LNCAP (cell line): ENCODE measurements around the gene QRFP.

Experiments
- TF ChIP-seq, protein P1 (sequence below): fragments of 450-650 bp; IDR thresholded peaks from 2 replicates; pipeline ENCODE4 v1.5.1; 2017; ENCODE audit warnings: mild to moderate bottlenecking

Gene QRFP

DNA sequence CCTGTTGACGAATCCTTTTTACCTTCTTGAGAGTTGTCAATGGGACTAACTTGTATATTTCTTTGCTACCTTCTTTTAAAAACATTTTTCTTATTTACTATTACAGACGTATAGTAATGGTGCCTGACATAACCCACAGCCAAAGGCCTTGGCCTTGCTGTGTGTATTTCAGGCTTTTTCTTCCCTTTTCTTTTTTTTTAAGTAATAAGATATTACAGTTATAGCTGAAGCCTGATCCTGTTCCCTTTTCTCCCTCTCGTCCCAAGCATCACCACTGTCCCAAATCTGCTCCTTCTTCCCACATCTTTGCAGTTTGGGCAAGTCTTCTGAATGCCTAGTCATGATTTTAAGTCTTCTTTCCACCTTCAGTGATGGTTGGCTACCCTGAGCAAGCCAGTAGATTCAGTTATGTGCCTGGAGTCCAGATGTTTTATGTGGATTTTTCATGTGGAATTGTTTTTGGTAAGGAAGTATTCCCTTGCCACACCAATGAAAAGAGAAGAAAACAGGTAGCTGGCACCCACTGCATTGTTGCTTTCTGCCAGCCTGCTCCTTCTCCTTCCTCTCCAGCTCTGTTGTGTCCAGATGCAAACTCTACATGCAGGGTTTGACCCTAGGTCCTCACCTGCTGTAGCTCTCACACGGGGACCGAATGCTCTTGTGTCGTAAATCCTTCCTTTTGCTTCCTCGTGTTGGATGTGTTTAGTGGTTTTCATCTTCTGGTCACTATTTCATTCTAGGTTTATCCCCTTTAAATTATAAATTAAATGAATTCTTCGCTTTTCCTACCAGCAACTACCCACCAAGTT lies 35.0 kb downstream of the QRFP start:
- TF ChIP-seq, protein P1, sequence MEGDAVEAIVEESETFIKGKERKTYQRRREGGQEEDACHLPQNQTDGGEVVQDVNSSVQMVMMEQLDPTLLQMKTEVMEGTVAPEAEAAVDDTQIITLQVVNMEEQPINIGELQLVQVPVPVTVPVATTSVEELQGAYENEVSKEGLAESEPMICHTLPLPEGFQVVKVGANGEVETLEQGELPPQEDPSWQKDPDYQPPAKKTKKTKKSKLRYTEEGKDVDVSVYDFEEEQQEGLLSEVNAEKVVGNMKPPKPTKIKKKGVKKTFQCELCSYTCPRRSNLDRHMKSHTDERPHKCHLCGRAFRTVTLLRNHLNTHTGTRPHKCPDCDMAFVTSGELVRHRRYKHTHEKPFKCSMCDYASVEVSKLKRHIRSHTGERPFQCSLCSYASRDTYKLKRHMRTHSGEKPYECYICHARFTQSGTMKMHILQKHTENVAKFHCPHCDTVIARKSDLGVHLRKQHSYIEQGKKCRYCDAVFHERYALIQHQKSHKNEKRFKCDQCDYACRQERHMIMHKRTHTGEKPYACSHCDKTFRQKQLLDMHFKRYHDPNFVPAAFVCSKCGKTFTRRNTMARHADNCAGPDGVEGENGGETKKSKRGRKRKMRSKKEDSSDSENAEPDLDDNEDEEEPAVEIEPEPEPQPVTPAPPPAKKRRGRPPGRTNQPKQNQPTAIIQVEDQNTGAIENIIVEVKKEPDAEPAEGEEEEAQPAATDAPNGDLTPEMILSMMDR = no peak

DNA sequence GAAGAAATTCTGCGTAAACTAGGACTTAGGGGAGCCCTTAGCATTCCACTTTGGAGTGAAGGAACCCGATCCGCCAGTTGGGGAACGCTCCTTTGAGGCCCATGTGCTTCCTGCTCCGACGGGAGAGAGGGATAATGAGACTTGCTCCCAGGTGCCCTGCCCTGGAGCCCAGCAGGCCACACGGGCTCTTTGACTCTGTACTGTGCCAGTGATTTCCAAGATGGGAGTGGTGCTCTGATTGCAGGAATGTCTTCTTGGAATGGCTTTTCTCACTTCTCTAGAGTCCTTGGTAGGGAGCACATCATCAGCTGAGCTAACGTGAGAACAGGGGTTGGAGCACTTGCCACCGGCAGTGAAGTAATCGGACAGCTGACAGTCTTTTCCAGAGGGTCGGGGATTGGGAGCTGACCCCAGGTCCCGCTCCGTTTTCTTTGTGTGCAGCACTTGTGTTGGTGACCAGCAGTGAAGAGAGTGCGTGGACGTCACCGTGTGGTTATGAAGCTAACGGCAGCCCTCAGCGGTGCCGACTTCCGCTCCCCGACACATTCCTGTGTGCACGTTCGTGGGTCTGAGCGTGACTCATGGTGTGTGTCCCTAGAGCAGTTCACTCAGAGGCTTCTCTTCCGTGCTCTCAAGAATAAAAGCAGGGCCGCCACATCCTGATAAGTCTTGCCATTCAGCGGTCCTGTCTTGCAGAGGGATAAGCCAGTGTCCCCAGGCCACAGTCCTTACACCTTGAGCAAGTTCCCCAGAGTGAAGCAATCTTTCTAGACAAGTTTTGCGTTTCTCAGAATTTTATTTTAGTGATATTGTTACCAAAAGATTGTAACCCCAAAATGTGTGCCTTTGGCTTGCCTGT lies 35.9 kb downstream of the QRFP start:
- TF ChIP-seq, protein P1 = no peak

DNA sequence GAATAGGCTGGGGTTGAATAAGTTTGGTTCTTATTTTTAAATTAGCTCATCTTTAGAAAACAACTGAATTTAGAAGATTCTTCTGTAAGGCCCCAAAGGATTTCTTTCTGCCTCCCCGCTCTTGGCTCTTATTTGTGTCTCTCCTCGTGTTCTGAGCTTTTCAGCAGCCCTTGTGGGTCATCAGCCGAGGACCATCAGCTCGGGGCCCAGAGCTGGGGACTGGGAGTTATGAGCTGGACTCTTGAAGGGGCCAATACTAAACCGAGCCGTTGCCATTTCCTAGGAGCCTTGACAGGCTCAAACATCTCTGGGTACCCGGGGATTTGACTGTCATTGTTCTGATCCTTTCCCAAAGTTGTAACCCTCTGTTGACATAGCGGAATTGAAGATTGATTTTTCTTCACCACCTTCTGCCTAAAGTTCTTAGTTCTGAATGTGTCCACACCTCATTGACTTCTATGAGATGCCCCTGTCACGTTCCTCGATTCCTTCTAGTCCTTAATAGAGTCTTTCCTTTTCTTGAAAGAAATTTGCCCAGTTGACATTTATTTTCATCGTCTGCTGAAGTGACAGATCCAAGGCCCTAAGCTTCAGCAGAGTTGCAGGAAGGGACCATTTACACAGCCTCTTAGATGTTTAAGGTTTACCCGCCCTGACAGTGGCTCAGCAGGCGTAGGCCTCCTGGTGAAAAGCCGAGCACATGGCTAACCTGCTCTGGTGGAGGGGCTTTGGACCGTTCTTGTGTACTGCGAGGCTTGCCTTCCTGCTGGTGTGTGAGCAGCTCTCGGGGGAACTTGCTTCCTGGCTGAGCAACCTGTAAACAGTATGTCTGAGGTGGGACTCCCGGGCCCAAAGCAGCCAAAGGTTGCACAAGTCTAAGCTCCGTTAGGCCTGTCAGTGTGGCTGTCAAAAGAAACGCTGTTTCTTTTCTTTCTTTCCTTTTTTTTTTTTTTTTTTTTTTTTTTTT lies 37.6 kb downstream of the QRFP start:
- TF ChIP-seq, protein P1 = no peak

DNA sequence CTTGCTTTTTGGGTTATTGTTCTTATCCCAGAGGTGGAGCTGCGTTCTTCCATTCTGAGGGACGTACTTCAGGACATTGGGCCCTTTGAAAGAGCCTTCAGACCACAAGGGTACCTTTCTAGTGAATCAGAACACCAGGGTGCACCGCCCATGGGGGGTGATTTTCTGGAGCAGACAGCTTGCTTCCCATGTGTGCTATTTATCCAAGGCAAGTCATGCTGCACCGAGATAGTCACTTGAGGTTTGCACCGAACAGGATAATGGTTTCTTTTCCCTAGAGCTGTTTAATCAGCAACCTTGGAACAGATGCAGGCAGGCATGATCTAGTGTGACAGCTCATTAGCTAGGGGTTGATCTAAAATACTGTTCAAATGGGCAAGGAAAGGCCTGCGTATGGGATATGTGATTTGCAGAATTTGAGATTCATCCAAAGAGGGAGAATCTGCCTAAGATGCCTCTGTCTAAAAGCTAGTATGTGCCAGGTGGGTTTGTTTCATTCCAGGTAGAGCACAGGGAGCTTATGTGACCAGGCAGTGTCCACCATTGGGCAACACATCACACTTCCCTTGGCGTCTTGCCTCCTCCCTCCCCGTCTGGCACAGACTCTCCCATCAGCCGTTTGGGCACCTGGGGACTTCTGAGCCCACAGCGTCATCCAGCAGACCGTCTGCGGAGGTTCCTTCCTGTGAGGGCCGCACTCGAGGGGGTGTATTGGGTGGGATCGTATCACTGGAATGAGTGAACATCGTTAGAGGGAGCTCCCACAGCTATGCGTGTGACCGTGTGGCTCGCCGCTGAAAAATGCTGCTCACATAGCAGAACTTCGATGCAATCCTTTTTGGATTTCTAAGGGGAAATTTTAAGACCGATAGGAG lies 38.5 kb downstream of the QRFP start:
- TF ChIP-seq, protein P1 = no peak

DNA sequence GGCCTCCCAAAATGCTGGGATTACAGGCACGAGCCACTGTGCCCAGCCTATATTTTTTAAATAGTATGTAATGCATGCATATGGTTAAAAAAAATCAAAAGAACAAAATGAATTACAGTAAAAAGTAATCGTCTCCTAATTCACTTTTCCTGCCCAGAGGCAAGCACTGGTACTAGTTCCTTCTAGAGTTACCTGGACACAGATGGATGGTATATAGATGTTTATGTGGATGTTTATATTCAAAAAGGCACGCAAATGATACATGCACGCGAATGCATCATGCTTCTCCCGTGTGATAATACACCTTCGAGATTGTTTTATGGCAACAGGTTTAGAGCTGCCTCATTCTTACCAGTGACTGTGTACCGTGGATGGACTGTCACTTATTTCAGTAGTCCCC lies 40.1 kb downstream of the QRFP start:
- TF ChIP-seq, protein P1 = no peak

DNA sequence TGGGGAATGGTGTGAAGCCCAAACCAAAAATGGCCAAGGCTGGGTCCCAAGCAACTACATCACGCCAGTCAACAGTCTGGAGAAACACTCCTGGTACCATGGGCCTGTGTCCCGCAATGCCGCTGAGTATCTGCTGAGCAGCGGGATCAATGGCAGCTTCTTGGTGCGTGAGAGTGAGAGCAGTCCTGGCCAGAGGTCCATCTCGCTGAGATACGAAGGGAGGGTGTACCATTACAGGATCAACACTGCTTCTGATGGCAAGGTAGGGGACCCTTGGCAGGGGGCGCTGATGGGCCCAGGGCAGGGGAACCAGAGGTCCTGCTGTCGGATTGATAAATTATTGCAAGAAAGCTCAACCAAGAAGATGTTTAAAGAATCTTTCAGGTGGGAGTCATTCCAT lies 41.8 kb downstream of the QRFP start:
- TF ChIP-seq, protein P1 = no peak
